H1 (cell line): ENCODE data around the gene GNG7. TPM values are rescaled to one million over a fixed set of nuclear protein-coding genes. Genes with fewer than 3 reads are reported as not detected.

Experiments used
- CTCF ChIA-PET: fragments of 300-600 bp; sonication (Branson Sonifier 250); formaldehyde crosslinking; loops from one replicate; lab custom pipeline; 2021; ENCODE audit not compliant: partially characterized antibody; lab: Charles Lee
- POLR2A ChIA-PET: fragments of 300-600 bp; sonication (Branson Sonifier 250); formaldehyde crosslinking; loops from one replicate; lab custom pipeline; 2021; ENCODE audit warnings: inconsistent platforms; ENCODE audit not compliant: partially characterized antibody; lab: Charles Lee
- DNase-seq, 2 experiments: peaks; one replicate each; pipeline versions ENCODE4 v3.0.0 to v3.0.0-alpha.2; 2010 to 2022; ENCODE audit warnings: low spot score in 2 of 2, low read depth in 1 of 2, mixed read lengths in 1 of 2
- FAIRE-seq: peaks from 2 replicates; lab custom pipeline; 2011; peaks lifted over from hg19 to GRCh38; lab: Jason Lieb, UNC
- H2AFZ ChIP-seq: 2 replicates; pipeline ENCODE4 v1.8.1; 2012; ENCODE audit warnings: low read length, inconsistent platforms
- H2AK5ac ChIP-seq: 2 replicates; pipeline ENCODE4 v1.6.1; 2013; ENCODE audit warnings: low read depth, low read length
- H2BK120ac ChIP-seq: replicated peaks from 2 replicates; pipeline ENCODE3; 2013; ENCODE audit warnings: low read depth, low read length, inconsistent platforms
- H2BK12ac ChIP-seq: 2 replicates; pipeline ENCODE4 v1.6.1; 2013; ENCODE audit warnings: low read depth, low read length
- H2BK15ac ChIP-seq: 2 replicates; pipeline ENCODE4 v1.6.1; 2013; ENCODE audit warnings: low read length
- H2BK20ac ChIP-seq: 2 replicates; pipeline ENCODE4 v1.6.1; 2013; ENCODE audit warnings: low read length
- H2BK5ac ChIP-seq: 2 replicates; pipeline ENCODE4 v1.6.1; 2013; ENCODE audit warnings: low read depth, low read length
- H3K14ac ChIP-seq: 2 replicates; pipeline ENCODE4 v1.6.1; 2013; ENCODE audit warnings: inconsistent platforms; ENCODE audit not compliant: insufficient read length
- H3K18ac ChIP-seq: 2 replicates; pipeline ENCODE4 v1.6.1; 2013; ENCODE audit warnings: low read length; ENCODE audit errors: extremely low read depth
- H3K23ac ChIP-seq: 2 replicates; pipeline ENCODE4 v1.6.1; 2013; ENCODE audit warnings: inconsistent platforms; ENCODE audit not compliant: insufficient read length
- H3K23me2 ChIP-seq: 2 replicates; pipeline ENCODE4 v1.6.1; 2013; ENCODE audit warnings: low read depth, low read length
- H3K27ac ChIP-seq: 2 replicates; pipeline ENCODE4 v1.6.1; 2011; ENCODE audit warnings: low read depth, low read length, inconsistent platforms
- H3K27me3 ChIP-seq, 4 experiments: replicated peaks in 1 of 4; 1 replicate in 1 of 4; 2 replicates in 3 of 4; pipeline versions ENCODE4 v1.6.1 to v1.8.1; 2011 to 2013; ENCODE audit warnings: low read length in 3 of 4, mild to moderate bottlenecking in 3 of 4, inconsistent platforms in 2 of 4, mixed read lengths in 2 of 4, moderate library complexity in 1 of 4; ENCODE audit not compliant: control insufficient read depth in 3 of 4, insufficient read depth in 3 of 4; ENCODE audit errors: extremely low read depth in 1 of 4
- H3K36me3 ChIP-seq, 4 experiments: 2 replicates each; pipeline versions ENCODE4 v1.6.1 to v1.8.1; 2011 to 2013; ENCODE audit warnings: mild to moderate bottlenecking in 4 of 4, low read length in 3 of 4, moderate library complexity in 2 of 4, control low read depth in 1 of 4, inconsistent platforms in 1 of 4; ENCODE audit not compliant: insufficient read depth in 4 of 4, control insufficient read depth in 2 of 4
- H3K4ac ChIP-seq: replicated peaks from 2 replicates; pipeline ENCODE3; 2013; ENCODE audit warnings: low read length, low read depth, mixed read lengths, inconsistent platforms; ENCODE audit not compliant: insufficient read length
- H3K4me1 ChIP-seq, 4 experiments: replicated peaks in 1 of 4; 1 replicate in 1 of 4; 2 replicates in 3 of 4; pipeline versions ENCODE4 v1.6.1 to v1.8.1; 2011 to 2013; ENCODE audit warnings: low read length in 3 of 4, inconsistent platforms in 2 of 4, mixed read lengths in 1 of 4; ENCODE audit not compliant: insufficient read depth in 4 of 4, control insufficient read depth in 3 of 4
- H3K4me2 ChIP-seq, 2 experiments: 2 replicates each; pipeline versions ENCODE4 v1.6.1 to v1.8.1; 2011 to 2013; ENCODE audit warnings: low read depth in 2 of 2, low read length in 2 of 2, control low read depth in 1 of 2, inconsistent platforms in 1 of 2, mild to moderate bottlenecking in 1 of 2; ENCODE audit not compliant: insufficient read depth in 1 of 2
- H3K4me3 ChIP-seq, 4 experiments: fragments of 200-600, 300-600 bp in 1 of 4; sonication (generic), shearing (Covaris generic), sonication (Bioruptor Twin) in 1 of 4; 2 replicates each; pipeline versions ENCODE4 v1.5.1 to v1.8.1; 2011 to 2016; ENCODE audit warnings: low read length in 4 of 4, low read depth in 3 of 4, control low read depth in 2 of 4, inconsistent platforms in 2 of 4, mild to moderate bottlenecking in 2 of 4, mixed read lengths in 1 of 4, moderate library complexity in 1 of 4; ENCODE audit not compliant: insufficient read depth in 2 of 4; ENCODE audit errors: extremely low read depth in 1 of 4
- H3K56ac ChIP-seq: replicated peaks from 2 replicates; pipeline ENCODE3; 2013; ENCODE audit warnings: low read depth, mild to moderate bottlenecking, mixed read lengths, low read length, inconsistent platforms; ENCODE audit not compliant: insufficient read length
- H3K79me1 ChIP-seq: 2 replicates; pipeline ENCODE4 v1.6.1; 2013; ENCODE audit warnings: low read depth, low read length, control low read depth
- H3K79me2 ChIP-seq, 2 experiments: 2 replicates each; pipeline versions ENCODE4 v1.6.1 to v1.8.1; 2012 to 2013; ENCODE audit warnings: low read length in 2 of 2, mild to moderate bottlenecking in 2 of 2, inconsistent platforms in 1 of 2; ENCODE audit not compliant: insufficient read depth in 2 of 2, control insufficient read depth in 1 of 2
- H3K9ac ChIP-seq, 4 experiments: replicated peaks in 1 of 4; 1 replicate in 1 of 4; 2 replicates in 3 of 4; pipeline versions ENCODE4 v1.6.1 to v1.8.1; 2011 to 2013; ENCODE audit warnings: low read depth in 3 of 4, low read length in 3 of 4, control low read depth in 2 of 4, mild to moderate bottlenecking in 2 of 4, moderate library complexity in 2 of 4, inconsistent platforms in 1 of 4; ENCODE audit errors: extremely low read depth in 1 of 4
- H3K9me3 ChIP-seq, 2 experiments: 2 replicates each; pipeline versions ENCODE4 v1.6.1 to v1.8.1; 2012 to 2013; ENCODE audit warnings: mild to moderate bottlenecking in 2 of 2, moderate library complexity in 2 of 2, control low read depth in 1 of 2, inconsistent platforms in 1 of 2, low read depth in 1 of 2, low read length in 1 of 2, mixed read lengths in 1 of 2; ENCODE audit not compliant: insufficient read depth in 2 of 2
- H4K20me1 ChIP-seq, 2 experiments: replicated peaks in 1 of 2; 2 replicates each; pipeline versions ENCODE3 to v1.8.1; 2011 to 2013; ENCODE audit warnings: inconsistent platforms in 2 of 2, low read length in 2 of 2, mild to moderate bottlenecking in 1 of 2; ENCODE audit not compliant: insufficient read depth in 2 of 2, control insufficient read depth in 1 of 2
- H4K5ac ChIP-seq: 2 replicates; pipeline ENCODE4 v1.6.1; 2013; ENCODE audit warnings: low read length, low read depth, mixed read lengths, inconsistent platforms; ENCODE audit not compliant: insufficient read length
- H4K8ac ChIP-seq: 2 replicates; pipeline ENCODE4 v1.8.0; 2013; ENCODE audit warnings: mild to moderate bottlenecking, moderate library complexity, low read length, inconsistent platforms; ENCODE audit not compliant: insufficient read depth; ENCODE audit errors: extremely low read depth
- H4K91ac ChIP-seq: replicated peaks from 2 replicates; pipeline ENCODE3; 2013; ENCODE audit warnings: low read length, mixed read lengths, inconsistent platforms; ENCODE audit not compliant: insufficient read length
- BACH1 ChIP-seq: IDR thresholded peaks from 2 replicates; pipeline ENCODE4 v1.6.1; 2012; ENCODE audit warnings: low read length, improper control_type of control experiment
- CHD2 ChIP-seq: IDR thresholded peaks from 2 replicates; pipeline ENCODE4 v1.6.1; 2012; ENCODE audit warnings: low read length, improper control_type of control experiment
- GTF2F1 ChIP-seq: IDR thresholded peaks from 2 replicates; pipeline ENCODE4 v1.6.1; 2012; ENCODE audit warnings: low read depth, low read length, improper control_type of control experiment, borderline replicate concordance
- TBP ChIP-seq: IDR thresholded peaks from 2 replicates; pipeline ENCODE4 v1.6.1; 2011; ENCODE audit warnings: low read depth, low read length, improper control_type of control experiment
- WGBS, 2 experiments: shearing (Covaris generic) in 1 of 2; methylation state at CpG; one replicate each; pipeline versions ENCODE4 v1.1.6 to v1.1.7; 2013 to 2015; ENCODE audit warnings: low lambda C conversion rate in 2 of 2, mixed read lengths in 2 of 2, inconsistent platforms in 1 of 2, low coverage in 1 of 2, missing lambda C conversion rate in 1 of 2; ENCODE audit not compliant: insufficient replicate concordance in 2 of 2, insufficient coverage in 1 of 2, insufficient read length in 1 of 2; ENCODE audit errors: extremely low coverage in 1 of 2, missing lambda C conversion rate in 1 of 2; 5-methylcytosine and 5-hydroxymethylcytosine counted together
- polyA plus RNA-seq, 7 experiments: library from polyadenylated mRNA; depleted of rRNA in 3 of 7; stranded (reverse) in 5 of 7; unstranded in 2 of 7; fragments of >200 nt in 5 of 7; fragments of 200-250 nt in 2 of 7; gene quantifications; 1 replicate in 5 of 7; 2 replicates in 1 of 7; 4 replicates in 1 of 7; pipeline versions ENCODE4 v1.2.1 to v1.2.3, GENCODE V29; 2011 to 2013; ENCODE audit warnings: missing spikeins in 2 of 7, mixed read lengths in 2 of 7
- total RNA-seq: library from RNA; stranded (reverse); fragmentation: NEBNext Ultra II Directional; extraction: Animal tissue kit (Norgen Biotek cat#: 25700); gene quantifications from 2 replicates; pipeline ENCODE4 v1.2.1, GENCODE V29; 2021

The GNG7 gene
- total and polyA plus RNA-seq, 2 of the 8 experiments (the other 6 are each of a cell fraction or from before 2014, with no cell fraction given): 2.8 to 7.8 TPM

DNA sequence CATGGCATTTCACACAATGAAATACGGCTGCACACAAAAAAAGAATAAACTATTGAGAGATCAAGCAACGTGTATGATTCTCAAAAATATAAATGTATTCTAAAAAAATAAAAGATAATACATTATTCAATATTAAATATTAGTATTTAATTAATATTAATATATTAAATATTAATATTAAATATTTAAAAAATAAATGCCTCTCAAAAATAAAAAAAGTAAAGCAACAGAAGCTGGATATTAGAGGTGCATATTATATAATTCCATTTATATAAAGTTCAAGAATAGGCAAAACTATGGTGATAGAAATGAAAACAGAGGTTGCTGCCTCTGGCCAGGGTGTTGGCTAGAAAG, 169.4 kb downstream of the GNG7 start:
- no peak for TF ChIP-seq TBP
- no peak for TF ChIP-seq GTF2F1
- no peak for TF ChIP-seq CHD2
- TF ChIP-seq BACH1: no peak
- no peak overlapping the region for H4K5ac ChIP-seq
- no peak overlapping the region for H2AK5ac ChIP-seq
- no peaks in the 10 kb centered on the region for H4K20me1 ChIP-seq
- WGBS, 2 experiments: 87% methylated on average over 2 of the region's 2 CpGs; no CpG with 5 or more reads in 1 of the 2 experiments
- peaks cover 11 to 13% of the 10 kb centered on the region in 2 experiments for H3K9me3 ChIP-seq
- H2AFZ ChIP-seq: no peak overlapping the region
- H4K8ac ChIP-seq: no peak overlapping the region
- H3K27me3 ChIP-seq: no peaks in the 10 kb centered on the region
- no peak overlapping the region for H3K4ac ChIP-seq
- DNase-seq: no peak
- ChIA-PET POLR2A (interaction anchor here (1.8 kb wide), 1 partner anchor 11 kb away, joined by 5 read pairs; no protein-coding TSS in a partner anchor), CTCF (no interaction called here)
- H4K91ac ChIP-seq: no peak overlapping the region
- no peak overlapping the region for H2BK120ac ChIP-seq
- H3K27ac ChIP-seq: no peak overlapping the region
- no peaks in the 10 kb centered on the region for H3K79me1 ChIP-seq
- no peak for FAIRE-seq
- no peak overlapping the region for H2BK12ac ChIP-seq
- no peaks in the 10 kb centered on the region for H3K23me2 ChIP-seq
- H3K18ac ChIP-seq: no peak overlapping the region
- no peak overlapping the region for H3K9ac ChIP-seq
- no peak overlapping the region for H2BK5ac ChIP-seq
- H2BK15ac ChIP-seq: no peak overlapping the region
- no peaks in the 10 kb centered on the region for H3K36me3 ChIP-seq
- no peak overlapping the region for H2BK20ac ChIP-seq
- no peaks in the 10 kb centered on the region for H3K79me2 ChIP-seq
- H3K4me2 ChIP-seq: no peak overlapping the region
- H3K4me1 ChIP-seq: no peaks in the 10 kb centered on the region; a peak in 1 of 7 replicates
- H3K14ac ChIP-seq: no peak overlapping the region
- no peak overlapping the region for H3K56ac ChIP-seq
- no peak overlapping the region for H3K23ac ChIP-seq
- H3K4me3 ChIP-seq: no peak overlapping the region
